Amygdala (tissue), 56 donors: Measurements from ENCODE around the gene ASAP3.

Experiments used
- DNase-seq, 56 donors: peaks; one replicate each; lab custom pipeline; 2025; lab: John Stamatoyannopoulos, UW

The ASAP3 gene

DNA sequence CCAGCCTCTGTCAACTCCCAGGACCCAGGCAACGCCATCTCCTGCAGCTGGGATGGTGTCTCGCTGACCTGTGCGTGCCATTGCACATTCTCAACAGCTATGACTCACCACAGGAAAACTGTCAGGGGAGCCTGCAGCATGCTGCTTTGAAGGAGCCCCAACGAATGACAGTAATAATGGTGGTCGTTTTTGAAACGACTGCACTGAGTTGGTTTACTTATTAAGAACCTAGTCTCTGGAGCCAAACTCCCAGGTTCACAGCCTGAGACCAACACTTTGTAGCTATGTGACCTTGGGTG, 81.0 kb downstream of the ASAP3 start:
- no peak for DNase-seq

DNA sequence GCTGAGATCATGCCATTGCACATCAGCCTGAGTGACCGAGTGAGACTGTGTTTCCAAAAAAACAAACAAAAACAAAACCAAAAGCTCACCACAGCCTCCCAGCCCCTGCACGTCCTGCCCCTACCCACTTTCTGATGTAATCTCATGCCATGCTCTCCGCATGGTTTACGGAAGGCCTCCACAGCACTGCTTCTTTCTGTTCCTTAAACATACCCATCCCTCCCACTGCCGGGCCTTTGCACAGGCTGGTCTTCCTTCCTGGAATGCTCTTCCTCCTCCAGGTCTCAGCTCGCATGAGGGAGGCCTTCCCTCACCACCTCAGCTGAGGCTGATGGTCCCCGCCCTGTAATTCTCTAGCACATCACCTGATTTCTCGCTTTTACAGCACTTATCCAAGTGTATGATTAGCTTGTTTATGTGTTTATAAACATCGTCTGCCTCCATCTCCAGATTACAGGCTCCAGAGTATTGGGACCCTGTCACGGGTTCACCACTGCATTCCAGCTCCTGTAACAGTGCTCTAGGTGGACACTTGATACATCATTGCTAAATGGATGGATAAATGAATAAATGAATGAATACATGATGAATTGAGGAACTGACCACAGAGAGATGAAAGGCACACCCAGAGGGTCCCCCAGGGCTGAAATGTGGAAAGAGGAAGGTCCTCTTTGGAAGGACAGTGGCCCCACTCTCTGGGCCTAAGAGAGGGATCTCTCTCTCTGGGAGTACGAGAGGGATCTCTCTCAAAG, 81.5 kb downstream of the ASAP3 start:
- DNase-seq = peak in 3 of 56 donors; percentile 8 to 14 (median 13)

DNA sequence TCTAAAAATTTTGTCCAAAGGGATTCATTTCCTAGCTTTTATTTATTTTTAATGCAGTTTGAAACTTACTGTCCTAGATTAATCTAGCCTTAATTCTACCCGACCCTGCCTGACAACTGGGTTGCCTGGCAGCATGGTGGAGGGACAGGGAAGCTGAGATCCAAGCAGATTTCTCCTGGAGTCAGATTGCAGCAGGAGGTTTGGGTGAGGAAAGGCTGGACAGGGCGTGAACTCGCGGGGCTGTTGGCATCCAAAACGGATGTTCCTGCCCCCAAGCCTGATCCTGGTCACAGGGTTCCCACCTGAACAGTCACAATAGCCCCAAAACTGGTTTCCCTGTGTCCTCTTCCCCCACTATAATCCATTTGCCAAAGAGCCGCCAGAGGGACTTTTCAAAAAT, 82.7 kb downstream of the ASAP3 start:
- DNase-seq = no peak

DNA sequence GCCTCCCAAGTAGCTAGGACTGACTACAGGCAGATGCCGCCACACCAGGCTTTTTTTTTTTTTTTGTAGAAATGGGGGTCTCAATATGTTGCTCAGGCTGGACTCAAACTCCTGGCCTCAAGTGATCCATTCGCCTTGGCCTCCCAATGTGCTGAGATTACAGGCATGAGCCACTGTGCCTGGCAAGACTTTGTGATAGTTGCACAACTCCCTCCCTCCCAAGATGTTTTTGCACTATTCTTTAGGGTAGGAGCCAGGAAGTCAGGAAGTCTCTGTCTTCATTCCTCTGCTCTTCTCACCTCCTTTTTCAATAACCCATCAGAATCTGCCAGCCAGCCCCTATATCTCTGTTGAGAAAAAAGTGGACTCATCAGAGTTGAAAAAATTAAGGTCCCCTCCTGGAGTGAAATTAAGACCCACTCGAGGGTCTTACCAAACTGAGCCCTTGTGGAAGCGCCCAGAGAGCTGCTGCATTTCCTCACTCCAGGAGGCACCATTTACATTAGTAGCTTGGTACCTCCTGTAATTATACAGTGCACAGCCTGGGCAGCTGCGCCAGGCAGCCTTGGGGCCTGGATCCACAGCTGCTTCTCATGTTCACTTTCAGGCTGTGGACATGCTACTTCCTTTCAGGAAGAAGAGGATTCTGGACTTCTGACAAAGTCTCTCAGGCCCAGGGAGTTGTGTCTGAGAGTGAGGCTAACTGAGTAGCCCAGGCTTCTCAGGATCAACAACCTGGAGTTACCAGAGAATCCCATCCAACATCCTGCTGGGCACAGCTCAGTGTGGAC, 83.5 kb downstream of the ASAP3 start:
- no peak for DNase-seq

DNA sequence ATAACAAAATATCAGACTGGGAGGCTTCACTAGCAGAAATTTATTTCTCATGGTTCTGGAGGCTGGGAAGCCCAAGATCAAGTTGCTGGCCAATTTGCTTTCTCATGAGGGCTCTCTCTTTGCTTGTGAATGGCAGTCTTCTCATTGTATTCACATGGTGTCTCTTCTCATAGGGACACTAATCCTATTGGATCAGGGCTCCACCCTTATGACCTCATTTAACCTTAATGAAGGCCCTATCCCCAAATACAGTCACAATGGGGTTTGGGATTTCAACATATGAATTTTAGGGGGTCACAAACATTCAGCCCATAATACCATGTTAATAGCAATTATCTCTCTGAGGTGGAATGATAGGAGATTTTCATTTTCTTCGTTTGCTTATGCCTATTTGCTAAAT, 84.8 kb downstream of the ASAP3 start:
- DNase-seq = no peak

DNA sequence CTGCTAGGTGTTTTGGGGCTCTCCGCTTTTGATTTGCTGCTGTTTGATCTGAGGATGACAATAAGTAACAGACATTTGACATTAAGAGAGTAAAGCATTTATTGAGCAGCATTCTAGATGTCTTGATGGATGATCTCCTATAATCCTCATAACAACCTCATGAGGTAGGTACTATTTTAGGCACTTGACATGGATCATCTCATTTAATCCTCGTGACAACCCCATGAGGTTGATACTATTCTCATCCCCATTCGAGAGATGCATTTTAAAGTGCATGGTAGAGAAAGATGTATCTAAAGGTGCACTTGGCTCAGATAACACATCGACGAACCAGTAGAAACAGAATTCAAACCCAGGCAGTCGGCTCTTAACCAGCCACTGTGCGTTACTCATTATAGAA, 86.1 kb downstream of the ASAP3 start:
- DNase-seq = no peak

DNA sequence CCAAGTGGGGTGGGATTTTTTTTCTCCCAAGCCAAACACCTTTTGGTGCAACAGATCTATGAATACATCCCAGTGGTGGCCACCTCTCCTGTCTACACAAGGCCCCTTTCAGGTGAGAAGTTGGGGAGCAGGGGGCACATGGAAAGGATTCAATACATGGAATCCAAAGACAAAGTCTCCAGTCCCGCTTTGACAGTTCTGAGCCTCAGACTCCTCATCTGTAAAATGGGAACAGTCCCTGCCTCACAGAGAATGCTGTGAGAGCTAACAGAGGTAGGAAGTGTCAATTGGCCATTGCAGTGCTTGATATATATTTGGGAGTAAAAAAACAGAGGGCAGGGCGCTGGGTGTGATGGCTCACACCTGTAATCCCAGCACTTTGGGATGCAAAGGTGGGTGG, 87.6 kb downstream of the ASAP3 start:
- DNase-seq = no peak

DNA sequence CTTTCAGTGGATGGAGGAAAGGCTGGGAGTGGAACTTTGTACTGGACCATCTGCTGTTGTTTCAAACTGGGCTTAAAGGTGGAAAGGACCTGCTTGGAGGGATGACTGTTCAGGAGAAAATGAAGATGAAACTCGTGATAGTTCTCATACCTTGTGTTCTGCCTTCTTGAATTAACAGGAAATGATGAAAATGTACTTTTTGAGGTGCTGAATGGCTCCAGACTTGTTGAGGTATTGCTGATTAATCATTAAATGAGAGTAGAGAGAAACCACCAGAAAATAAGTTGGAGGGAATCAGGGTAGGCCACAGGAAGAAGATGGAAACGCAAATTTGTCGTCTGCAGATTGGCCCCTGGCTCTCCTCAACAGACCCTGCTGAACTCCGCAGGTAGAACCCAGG, 88.1 kb downstream of the ASAP3 start:
- DNase-seq = no peak

DNA sequence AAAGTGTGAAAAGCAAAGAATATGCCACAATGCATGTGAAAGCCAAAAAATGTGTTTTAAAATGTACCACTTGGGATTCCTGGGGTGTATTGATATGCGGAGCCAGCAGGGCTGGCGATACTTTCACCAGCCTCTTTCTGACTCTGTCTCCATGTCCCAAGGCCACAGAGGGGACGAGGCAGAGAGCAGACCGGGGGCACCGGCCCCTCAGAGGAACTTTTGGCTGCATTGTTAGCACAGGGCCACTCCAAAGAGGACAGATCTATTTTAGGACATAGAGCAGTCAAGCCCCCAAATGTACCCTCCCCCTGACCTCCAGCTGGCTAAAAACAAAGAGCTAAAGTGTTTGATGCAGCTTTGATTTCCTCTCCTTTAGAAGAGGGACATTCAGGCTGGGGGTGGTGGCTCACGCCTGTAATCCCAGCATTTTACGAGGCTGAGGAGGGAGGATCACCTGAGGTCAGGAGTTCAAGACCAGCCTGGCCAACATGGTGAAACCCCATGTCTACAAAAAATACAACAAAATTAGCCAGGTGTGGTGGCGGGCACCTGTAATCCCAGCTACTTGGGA, 88.7 kb downstream of the ASAP3 start:
- no peak for DNase-seq

DNA sequence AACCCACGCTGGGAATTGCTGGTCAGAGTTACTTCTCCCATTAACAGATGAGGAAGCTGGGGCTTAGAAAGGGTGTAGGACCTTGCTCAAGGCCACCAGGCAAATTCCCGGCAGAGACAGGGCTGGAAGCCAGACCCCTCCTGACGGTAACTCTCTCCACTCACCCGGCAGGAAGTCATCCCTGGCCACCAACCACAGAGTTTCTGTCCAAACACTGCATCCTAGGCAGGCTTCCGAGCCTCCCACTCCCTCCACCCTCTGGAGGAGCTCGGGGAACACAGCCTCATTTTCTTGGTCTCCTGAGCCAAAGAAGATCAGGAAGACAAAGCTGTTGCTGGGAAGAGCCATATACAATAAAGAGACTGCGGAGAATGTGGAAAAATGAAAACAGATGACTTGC, 89.3 kb downstream of the ASAP3 start:
- peak in 11 of 56 donors; percentile 2 to 42 (median 21) for DNase-seq

DNA sequence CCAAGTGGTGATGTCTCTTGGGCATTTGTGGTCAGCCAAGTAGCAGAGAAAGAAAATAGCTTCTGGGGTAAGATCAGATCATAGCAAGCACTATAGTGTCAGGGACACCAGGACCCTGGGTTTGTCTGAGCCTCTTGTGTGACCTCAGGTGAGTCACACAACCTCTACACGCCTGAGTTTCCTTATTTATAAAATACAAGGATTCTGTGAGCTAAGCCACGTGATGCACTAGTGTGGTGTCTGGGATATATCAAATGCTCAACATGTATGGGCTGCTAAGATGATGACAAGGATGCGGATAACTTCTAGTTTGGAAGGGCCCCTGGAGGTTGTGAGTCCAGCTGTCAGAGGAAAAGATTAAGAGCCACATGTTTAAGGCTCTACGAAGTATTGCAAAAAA, 89.8 kb downstream of the ASAP3 start:
- no peak for DNase-seq

DNA sequence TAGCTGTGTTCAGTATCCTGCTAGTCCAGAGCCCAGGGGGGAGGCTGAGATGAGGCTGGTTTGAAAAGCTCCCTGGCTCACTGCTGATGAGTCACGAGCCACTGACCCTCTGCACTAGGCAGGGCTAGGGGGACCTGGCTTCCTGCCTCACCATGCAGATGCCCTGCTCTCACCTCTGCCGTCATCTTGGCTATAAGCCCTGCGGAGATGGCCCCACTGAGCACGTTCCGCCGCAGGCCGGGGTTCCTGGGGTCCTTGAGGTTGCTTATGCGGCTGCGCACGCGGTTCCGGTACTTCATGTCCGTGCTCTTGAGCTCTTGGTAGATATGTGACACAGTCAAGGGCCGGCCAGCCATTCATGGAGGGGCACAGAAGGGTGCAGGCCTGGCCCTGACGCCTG, 90.3 kb downstream of the ASAP3 start:
- no peak for DNase-seq

DNA sequence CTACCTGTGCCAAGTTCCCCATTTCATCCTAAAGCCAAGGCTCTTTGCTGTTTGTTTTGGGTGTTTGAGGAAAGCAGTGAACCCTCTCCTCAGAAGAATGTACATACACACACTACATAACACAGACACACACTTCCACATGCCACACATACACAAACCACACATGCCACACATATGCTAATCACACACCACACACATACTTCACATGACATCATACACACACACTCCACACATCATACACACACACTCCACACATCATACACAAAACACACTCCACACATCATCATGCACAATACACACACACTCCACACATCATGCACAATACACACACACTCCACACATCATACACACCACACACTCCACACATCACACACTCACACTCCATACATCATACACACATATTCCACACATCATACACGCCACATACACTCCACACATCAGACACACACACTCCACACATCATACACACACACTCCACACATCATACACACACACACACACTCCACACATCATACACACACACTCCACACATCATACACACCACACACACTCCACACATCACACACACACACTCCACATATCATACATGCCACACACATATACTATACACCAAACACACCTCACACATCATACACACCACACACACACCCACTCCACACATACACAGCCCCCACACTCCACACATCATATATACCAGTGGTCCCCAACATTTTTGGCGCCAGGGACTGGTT, 91.7 kb downstream of the ASAP3 start:
- no peak for DNase-seq

DNA sequence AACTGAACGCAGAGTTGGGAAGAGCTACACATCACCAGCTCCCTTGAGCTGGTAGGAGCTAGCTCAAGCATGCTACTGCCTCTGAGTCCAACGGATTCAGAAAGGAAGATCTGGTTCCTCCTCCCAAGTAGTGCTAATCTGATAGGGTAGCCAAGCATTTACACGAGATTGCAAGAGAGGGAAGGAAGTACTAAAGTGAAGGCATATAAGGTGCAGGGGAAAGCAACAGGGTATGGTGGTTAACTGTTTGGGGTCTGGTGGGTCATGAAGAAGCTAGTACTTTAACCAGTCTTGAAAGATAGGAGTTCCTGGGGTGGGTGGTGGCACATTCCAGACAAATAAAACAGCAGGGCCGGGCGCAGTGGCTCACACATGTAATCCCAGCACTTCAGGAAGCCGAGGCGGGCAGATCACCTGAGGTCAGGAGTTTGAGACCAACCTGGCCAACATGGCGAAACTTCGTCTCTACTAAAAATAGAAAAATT, 94.1 kb downstream of the ASAP3 start:
- no peak for DNase-seq

DNA sequence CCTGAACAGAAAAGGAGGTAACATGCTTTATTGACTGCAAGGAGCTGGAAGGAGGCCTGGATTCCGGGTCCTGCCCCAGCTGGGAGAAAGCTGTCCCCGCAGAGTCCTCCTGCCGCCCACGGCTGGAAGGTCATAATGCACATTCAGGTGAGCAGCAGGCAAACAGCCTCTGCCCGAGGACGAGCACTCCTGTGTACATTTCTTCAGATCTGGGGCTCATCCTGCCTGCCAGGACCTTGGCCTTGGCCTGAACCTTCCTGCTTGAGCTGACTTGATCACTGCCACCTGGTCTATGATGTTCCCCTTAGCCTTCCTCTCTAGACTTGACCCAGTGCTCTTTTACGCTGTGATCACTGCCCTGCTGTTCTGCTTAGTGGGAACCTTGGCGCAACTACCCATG, 96.5 kb downstream of the ASAP3 start:
- DNase-seq = no peak

DNA sequence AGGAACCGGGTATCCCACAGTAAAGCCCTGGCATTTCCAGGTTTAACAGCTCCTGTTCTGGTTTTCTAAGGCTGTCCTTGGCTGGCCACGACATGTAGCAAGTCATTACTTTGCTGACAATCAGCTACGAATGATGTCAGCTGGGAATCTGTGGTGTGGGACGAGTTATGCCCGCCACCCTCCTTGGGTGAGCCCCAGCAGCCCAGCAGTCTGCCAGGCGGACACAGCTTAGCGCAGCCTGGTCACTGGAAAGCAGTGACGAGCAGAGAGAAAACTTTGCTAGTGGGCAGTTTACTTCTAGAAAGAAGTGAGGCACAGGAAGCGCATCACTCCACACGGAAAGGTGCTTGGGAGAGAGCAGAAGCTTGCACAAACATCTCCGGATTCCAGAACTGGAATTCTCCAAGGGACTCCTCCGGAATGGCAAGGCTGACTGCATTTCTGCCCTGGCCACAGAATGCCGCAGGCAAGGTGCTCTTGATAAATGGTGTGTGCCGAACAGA, 98.8 kb downstream of the ASAP3 start:
- no peak for DNase-seq

DNA sequence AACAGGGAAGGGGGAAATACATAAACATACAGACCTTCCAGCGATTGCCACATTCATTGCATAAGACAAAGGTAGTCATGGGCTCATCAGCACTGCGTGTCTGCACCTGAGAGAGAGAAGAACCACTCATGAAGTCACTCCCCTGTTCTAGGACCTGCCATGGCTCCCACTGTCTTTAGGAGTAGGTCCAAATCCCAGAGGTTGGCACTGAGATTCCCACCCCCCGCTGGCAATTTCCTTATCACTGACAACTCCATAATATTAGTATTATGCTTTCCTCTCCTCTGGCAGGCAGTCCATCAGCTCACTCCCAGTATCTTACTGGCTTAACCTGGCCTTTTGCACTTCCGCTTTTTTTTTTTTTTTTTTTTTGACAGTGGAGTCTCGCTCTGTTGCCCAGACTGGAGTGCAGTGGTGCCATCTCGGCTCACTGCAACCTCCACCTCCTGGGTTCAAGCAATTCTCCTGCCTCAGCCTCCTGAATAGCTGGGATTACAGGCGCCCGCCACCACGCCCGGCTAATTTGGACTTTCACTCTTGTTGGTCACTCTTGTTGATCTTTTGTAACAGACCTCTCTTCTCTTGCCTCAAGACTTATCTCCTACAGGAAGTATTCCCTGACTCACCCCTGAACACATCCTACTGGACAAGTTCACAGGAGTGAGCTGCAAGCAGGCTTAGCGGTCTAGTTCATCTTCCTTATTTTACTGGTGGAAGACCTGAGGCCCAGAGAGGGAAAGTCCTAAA, 99.5 kb downstream of the ASAP3 start:
- no peak for DNase-seq

DNA sequence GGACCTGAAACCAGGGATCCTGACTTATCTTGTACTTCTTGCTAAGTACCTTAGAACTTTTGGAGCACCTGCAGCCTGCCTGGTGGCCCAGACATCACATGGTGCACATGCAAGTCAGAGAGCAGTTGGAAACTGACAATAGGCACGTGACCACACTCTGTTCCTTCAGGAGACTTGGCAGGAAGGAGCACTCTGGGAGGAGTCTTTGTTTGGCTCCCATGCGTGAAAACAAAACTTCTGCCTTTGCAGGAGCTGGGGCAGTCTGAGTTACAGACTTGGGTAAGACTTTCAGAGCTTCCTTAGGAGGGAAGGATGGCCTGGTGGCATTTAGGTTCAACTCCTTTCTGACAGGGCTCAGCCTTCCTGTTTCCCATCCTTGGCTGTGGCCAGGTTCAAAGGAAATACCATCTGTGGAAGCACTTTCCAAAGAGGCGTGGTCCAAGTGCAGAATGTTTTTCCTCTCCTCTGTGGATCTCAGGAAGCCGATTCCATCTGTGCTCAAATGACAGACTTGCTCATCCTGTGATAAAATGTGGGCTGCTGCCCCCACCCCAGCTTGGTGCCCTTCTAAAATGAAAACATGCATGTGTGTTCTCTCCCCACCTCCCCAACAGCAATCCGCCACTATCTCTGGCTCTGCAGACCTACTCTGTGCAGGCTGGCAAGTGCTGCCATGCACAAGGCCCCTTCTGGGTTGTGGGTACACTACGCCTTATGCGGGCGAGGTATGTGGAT, 100.2 kb downstream of the ASAP3 start:
- DNase-seq = peak in 1 of 56 donors; percentile 2

DNA sequence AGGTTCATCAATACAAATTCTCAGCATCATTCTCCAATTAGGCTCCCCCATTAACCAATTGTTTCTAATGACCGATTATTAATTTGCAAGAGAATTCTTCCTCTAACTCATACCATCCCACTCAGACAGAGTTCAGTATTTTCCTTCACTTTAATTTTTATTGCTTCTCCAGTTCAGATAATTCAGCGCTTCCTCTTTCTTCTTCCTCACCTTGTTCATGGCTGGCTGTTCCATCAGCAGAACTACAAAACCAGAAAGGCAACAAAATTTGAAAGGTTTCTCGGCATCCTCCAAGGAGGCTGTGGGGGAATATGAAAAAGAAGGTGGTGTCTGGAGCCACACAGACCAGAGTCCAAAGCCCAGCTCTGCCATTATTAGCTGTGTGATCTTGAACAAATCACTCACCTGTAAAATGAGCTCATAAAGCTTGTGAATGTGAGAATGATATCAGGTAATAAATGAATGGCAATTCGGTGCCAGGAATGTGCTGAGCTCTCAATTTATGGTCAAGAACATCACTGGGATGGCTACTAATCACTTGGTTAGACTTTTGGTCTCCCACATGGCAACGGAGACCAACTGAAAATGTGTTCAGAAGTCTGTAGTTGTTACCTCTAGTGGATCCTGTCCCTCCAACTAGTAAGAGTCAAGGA, 102.6 kb downstream of the ASAP3 start:
- no peak for DNase-seq
